ENCODE data around the gene CTU2.

- TF ChIP-seq CTCF (IDR thresholded peaks at IDR 0.05), result no peak
- TF ChIP-seq EZH2 (IDR thresholded peaks at IDR 0.05; ENCODE audit: borderline replicate concordance, insufficient read depth, low read depth, low read length, poor library complexity, severe bottlenecking), result no peak
Measured at GRCh38 chr16:88720396-88720970, 14.2 kb downstream of the CTU2 start.
